Skeletal muscle tissue (tissue), 4 donors: ENCODE data around the gene EXOC7. TPM values are rescaled to one million over a fixed set of nuclear protein-coding genes. Genes with fewer than 3 reads are reported as not detected.

Experiments used
- H3K27ac ChIP-seq: one replicate; pipeline ENCODE4 v1.7.0; 2013; ENCODE audit warnings: mild to moderate bottlenecking, low read depth, low read length, inconsistent platforms
- H3K27me3 ChIP-seq, 3 donors: one replicate each; pipeline ENCODE4 v1.7.0; 2013; ENCODE audit warnings: low read length in 3 of 3; ENCODE audit not compliant: control insufficient read depth in 3 of 3, insufficient read depth in 3 of 3
- H3K36me3 ChIP-seq, 3 donors: one replicate each; pipeline ENCODE4 v1.7.0; 2013; ENCODE audit warnings: low read length in 3 of 3; ENCODE audit not compliant: control insufficient read depth in 3 of 3, insufficient read depth in 3 of 3
- H3K4me1 ChIP-seq, 3 donors: one replicate each; pipeline ENCODE4 v1.7.0; 2013; ENCODE audit warnings: low read length in 3 of 3, mild to moderate bottlenecking in 3 of 3; ENCODE audit not compliant: control insufficient read depth in 3 of 3, insufficient read depth in 3 of 3
- H3K4me3 ChIP-seq, 3 donors: one replicate each; pipeline ENCODE4 v1.7.0; 2013; ENCODE audit warnings: low read length in 3 of 3
- H3K9ac ChIP-seq, 3 donors: one replicate each; pipeline ENCODE4 v1.7.0; 2013; ENCODE audit warnings: low read length in 3 of 3, mild to moderate bottlenecking in 3 of 3, moderate library complexity in 2 of 3, low read depth in 1 of 3
- H3K9me3 ChIP-seq, 3 donors: one replicate each; pipeline ENCODE4 v1.7.0; 2013; ENCODE audit warnings: low read length in 3 of 3; ENCODE audit not compliant: control insufficient read depth in 3 of 3
- total RNA-seq: library from RNA; depleted of rRNA; stranded (reverse); fragments of >200 nt; gene quantifications from one replicate; pipeline ENCODE4 v1.2.3, GENCODE V29; 2014
- donor health status: Osteomylitis.

EXOC7 gene
- total RNA-seq, 1 donor from 2014 or later = 54.8 TPM

- H3K9ac ChIP-seq = no peak overlapping the region
- H3K36me3 ChIP-seq = peaks cover 63 to 66% (median 66%) of the 10 kb centered on the region in 3 donors
- no peaks in the 10 kb centered on the region for H3K9me3 ChIP-seq
- no peak overlapping the region for H3K27ac ChIP-seq
- no peak overlapping the region for H3K4me3 ChIP-seq
- H3K27me3 ChIP-seq = no peaks in the 10 kb centered on the region
- no peaks in the 10 kb centered on the region for H3K4me1 ChIP-seq
These were observed 46.7 kb downstream of the EXOC7 start for GRCh38 chr17:76056882-76057281.

GRCh38 chr17:76054112-76054476 is 49.5 kb downstream of the EXOC7 start:
- Histone ChIP-seq H3K4me3 (no peak overlapping the region), H3K4me1 (peaks cover 0 to 3% (median 0%) of the 10 kb centered on the region in 3 donors), H3K9me3 (no peaks in the 10 kb centered on the region), H3K36me3 (peaks cover 58 to 67% (median 63%) of the 10 kb centered on the region in 3 donors), H3K27me3 (no peaks in the 10 kb centered on the region), H3K9ac (no peak overlapping the region), H3K27ac (no peak overlapping the region)

- no peaks in the 10 kb centered on the region for H3K27me3 ChIP-seq
- H3K9me3 ChIP-seq = no peaks in the 10 kb centered on the region
- no peak overlapping the region for H3K27ac ChIP-seq
- H3K4me3 ChIP-seq = no peak overlapping the region
- H3K36me3 ChIP-seq = peaks cover 58 to 66% (median 63%) of the 10 kb centered on the region in 3 donors
- H3K9ac ChIP-seq = no peak overlapping the region
- H3K4me1 ChIP-seq = peaks cover 0 to 3% (median 0%) of the 10 kb centered on the region in 3 donors
These were observed 50.1 kb downstream of the EXOC7 start for GRCh38 chr17:76053246-76054111.

- no peaks in the 10 kb centered on the region for H3K27me3 ChIP-seq
- peaks cover 56 to 63% (median 60%) of the 10 kb centered on the region in 3 donors for H3K36me3 ChIP-seq
- no peak overlapping the region for H3K4me3 ChIP-seq
- no peak overlapping the region for H3K9ac ChIP-seq
- peaks cover 0 to 3% (median 0%) of the 10 kb centered on the region in 3 donors for H3K4me1 ChIP-seq
- no peaks in the 10 kb centered on the region for H3K9me3 ChIP-seq
- H3K27ac ChIP-seq = no peak overlapping the region
These were observed 52.0 kb downstream of the EXOC7 start for GRCh38 chr17:76051561-76051960.

GRCh38 chr17:76050538-76051467 is 52.8 kb downstream of the EXOC7 start:
- peaks cover 56 to 60% (median 60%) of the 10 kb centered on the region in 3 donors for H3K36me3 ChIP-seq
- H3K27ac ChIP-seq = no peak overlapping the region
- no peaks in the 10 kb centered on the region for H3K27me3 ChIP-seq
- H3K4me3 ChIP-seq = no peak overlapping the region
- H3K9ac ChIP-seq = no peak overlapping the region
- no peaks in the 10 kb centered on the region for H3K9me3 ChIP-seq
- H3K4me1 ChIP-seq = peaks cover 0 to 3% (median 0%) of the 10 kb centered on the region in 3 donors

DNA sequence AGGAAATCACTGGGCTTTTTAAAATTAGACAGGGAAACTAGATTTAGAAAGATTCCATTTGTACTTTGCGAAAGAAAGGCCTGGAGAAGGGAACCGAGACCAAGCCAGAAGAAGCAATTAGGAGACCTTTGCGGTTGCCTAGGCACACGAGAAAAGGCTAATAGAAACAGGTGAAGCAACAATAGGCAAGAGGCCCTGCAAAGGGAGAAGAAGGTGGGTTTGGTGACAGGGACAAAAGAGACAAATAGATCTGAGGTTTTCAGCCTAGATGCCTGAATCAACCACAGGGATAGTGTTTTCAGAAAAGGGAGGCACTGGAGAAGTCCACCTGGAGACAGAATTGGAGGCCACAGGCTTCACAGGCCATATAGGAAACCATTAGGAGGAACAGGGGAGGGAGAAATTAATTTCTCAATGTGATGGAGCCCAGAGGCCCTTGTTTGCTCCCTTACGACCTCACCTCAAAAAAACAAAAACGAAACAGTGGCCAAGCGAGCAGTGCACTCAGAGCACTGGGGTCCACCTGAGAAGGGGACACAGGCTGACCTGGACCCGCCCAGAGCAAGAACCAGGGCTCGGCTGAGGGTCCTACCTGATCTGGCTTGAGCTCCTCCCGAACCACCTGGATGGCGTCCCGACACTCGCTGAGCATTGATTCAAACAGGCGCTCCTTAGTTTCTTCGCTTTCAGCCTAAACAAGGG is 53.6 kb downstream of the EXOC7 start:
- Histone ChIP-seq H3K27ac (no peak overlapping the region), H3K4me1 (peaks cover 0 to 3% (median 0%) of the 10 kb centered on the region in 3 donors), H3K27me3 (no peaks in the 10 kb centered on the region), H3K4me3 (no peak overlapping the region), H3K9me3 (no peaks in the 10 kb centered on the region), H3K36me3 (peaks cover 60 to 68% (median 65%) of the 10 kb centered on the region in 3 donors), H3K9ac (no peak overlapping the region)

- Histone ChIP-seq H3K36me3 (peaks cover 67 to 74% (median 72%) of the 10 kb centered on the region in 3 donors), H3K9me3 (no peaks in the 10 kb centered on the region), H3K4me3 (no peak overlapping the region), H3K27me3 (no peaks in the 10 kb centered on the region), H3K27ac (no peak overlapping the region), H3K4me1 (peaks cover 0 to 3% (median 0%) of the 10 kb centered on the region in 3 donors), H3K9ac (no peak overlapping the region)
These were observed 54.3 kb downstream of the EXOC7 start for GRCh38 chr17:76049239-76049638.

GRCh38 chr17:76048711-76049110 is 54.9 kb downstream of the EXOC7 start:
- peaks cover 68 to 75% (median 74%) of the 10 kb centered on the region in 3 donors for H3K36me3 ChIP-seq
- no peaks in the 10 kb centered on the region for H3K9me3 ChIP-seq
- no peak overlapping the region for H3K27ac ChIP-seq
- peaks cover 0 to 3% (median 0%) of the 10 kb centered on the region in 3 donors for H3K4me1 ChIP-seq
- H3K9ac ChIP-seq = no peak overlapping the region
- H3K4me3 ChIP-seq = no peak overlapping the region
- H3K27me3 ChIP-seq = no peaks in the 10 kb centered on the region

DNA sequence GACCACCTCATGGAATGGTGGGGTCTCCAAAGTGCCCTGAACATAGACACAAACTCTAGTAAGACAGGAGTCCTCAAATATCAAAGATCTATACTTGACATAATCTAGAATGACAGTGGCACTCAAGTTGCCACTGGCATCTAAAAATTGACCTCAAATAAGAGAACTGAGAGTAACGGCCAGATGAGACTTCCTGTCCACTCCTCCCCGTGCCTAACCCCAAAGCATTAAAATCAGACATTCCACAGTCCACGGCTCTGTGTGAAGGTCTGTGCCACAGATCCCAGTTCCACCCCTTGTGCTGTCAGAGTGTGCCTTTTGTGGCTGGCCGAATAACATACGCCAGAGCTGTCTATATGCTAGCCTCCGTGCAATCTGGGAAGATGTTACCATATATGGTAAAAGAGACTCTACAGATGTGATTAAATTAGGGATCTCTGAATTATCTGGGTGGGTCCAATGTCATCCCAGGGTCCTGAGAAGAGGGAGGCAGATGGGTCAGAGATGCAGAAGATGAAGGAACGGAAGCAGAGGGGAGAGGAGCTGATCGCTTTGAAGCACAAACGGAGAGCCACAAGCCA is 55.5 kb downstream of the EXOC7 start:
- no peak overlapping the region for H3K27ac ChIP-seq
- peaks cover 0 to 3% (median 0%) of the 10 kb centered on the region in 3 donors for H3K4me1 ChIP-seq
- no peaks in the 10 kb centered on the region for H3K9me3 ChIP-seq
- H3K36me3 ChIP-seq = peaks cover 69 to 76% (median 75%) of the 10 kb centered on the region in 3 donors
- no peak overlapping the region for H3K4me3 ChIP-seq
- no peak overlapping the region for H3K9ac ChIP-seq
- H3K27me3 ChIP-seq = no peaks in the 10 kb centered on the region
